Thymus (tissue), 11 donors: ENCODE results near the gene ENKD1. TPM values are rescaled to one million over a fixed set of nuclear protein-coding genes. Genes with fewer than 3 reads are reported as not detected.

Source experiments
- DNase-seq, 9 donors: peaks; one replicate each; pipeline ENCODE4 v3.0.0-alpha.2; 2013; ENCODE audit warnings: low spot score in 9 of 9, low read depth in 6 of 9, missing footprints in 1 of 9
- H3K27ac ChIP-seq, 2 donors: one replicate each; pipeline ENCODE4 v1.5.1; 2013; ENCODE audit warnings: control low read depth in 1 of 2, low read depth in 1 of 2, low read length in 1 of 2, mild to moderate bottlenecking in 1 of 2, moderate library complexity in 1 of 2
- H3K27me3 ChIP-seq, 2 donors: one replicate each; pipeline ENCODE4 v1.5.1; 2013; ENCODE audit warnings: low read length in 1 of 2; ENCODE audit not compliant: control insufficient read depth in 2 of 2, insufficient read depth in 1 of 2
- H3K36me3 ChIP-seq, 2 donors: one replicate each; pipeline ENCODE4 v1.5.1; 2013; ENCODE audit warnings: low read length in 1 of 2, mild to moderate bottlenecking in 1 of 2, moderate library complexity in 1 of 2; ENCODE audit not compliant: control insufficient read depth in 2 of 2, insufficient read depth in 2 of 2
- H3K4me1 ChIP-seq, 2 donors: one replicate each; pipeline ENCODE4 v1.5.1; 2013; ENCODE audit warnings: low read length in 2 of 2; ENCODE audit not compliant: control insufficient read depth in 2 of 2, insufficient read depth in 2 of 2
- H3K4me3 ChIP-seq, 2 donors: one replicate each; pipeline ENCODE4 v1.5.1; 2013; ENCODE audit warnings: low read length in 2 of 2, control low read depth in 1 of 2, mild to moderate bottlenecking in 1 of 2
- H3K9me3 ChIP-seq, 2 donors: one replicate each; pipeline ENCODE4 v1.5.1; 2013; ENCODE audit warnings: low read length in 1 of 2, mild to moderate bottlenecking in 1 of 2; ENCODE audit not compliant: control insufficient read depth in 2 of 2, insufficient read depth in 1 of 2
- WGBS: extraction: QIAGEN DNeasy Blood & Tissue Kit; methylation state at CpG from one replicate; pipeline ENCODE4 v1.1.7; 2013; 5-methylcytosine and 5-hydroxymethylcytosine counted together
- polyA plus RNA-seq: library from polyadenylated mRNA; stranded (reverse); fragments of 200-250 nt; gene quantifications from one replicate; pipeline ENCODE4 v1.2.3, GENCODE V29; 2013
- total RNA-seq: library from RNA; stranded (reverse); fragments of 120-200 nt; gene quantifications from one replicate; pipeline ENCODE4 v1.2.4, GENCODE V29; 2013
- donor health status: healthy.

The ENKD1 gene
- total and polyA plus RNA-seq, 2 donors = 12.0 to 31.3 TPM

GRCh38 chr16:67636713-67637112 lies 29.8 kb downstream of the ENKD1 start:
- Histone ChIP-seq H3K27me3 (no peaks in the 10 kb centered on the region), H3K4me1 (no peaks in the 10 kb centered on the region), H3K27ac (no peak overlapping the region), H3K4me3 (no peak overlapping the region), H3K36me3 (peaks cover 71 to 78% of the 10 kb centered on the region in 2 donors), H3K9me3 (no peaks in the 10 kb centered on the region)
- DNase-seq = no peak
- WGBS = 96% methylated on average over 8 of the region's 8 CpGs

DNA sequence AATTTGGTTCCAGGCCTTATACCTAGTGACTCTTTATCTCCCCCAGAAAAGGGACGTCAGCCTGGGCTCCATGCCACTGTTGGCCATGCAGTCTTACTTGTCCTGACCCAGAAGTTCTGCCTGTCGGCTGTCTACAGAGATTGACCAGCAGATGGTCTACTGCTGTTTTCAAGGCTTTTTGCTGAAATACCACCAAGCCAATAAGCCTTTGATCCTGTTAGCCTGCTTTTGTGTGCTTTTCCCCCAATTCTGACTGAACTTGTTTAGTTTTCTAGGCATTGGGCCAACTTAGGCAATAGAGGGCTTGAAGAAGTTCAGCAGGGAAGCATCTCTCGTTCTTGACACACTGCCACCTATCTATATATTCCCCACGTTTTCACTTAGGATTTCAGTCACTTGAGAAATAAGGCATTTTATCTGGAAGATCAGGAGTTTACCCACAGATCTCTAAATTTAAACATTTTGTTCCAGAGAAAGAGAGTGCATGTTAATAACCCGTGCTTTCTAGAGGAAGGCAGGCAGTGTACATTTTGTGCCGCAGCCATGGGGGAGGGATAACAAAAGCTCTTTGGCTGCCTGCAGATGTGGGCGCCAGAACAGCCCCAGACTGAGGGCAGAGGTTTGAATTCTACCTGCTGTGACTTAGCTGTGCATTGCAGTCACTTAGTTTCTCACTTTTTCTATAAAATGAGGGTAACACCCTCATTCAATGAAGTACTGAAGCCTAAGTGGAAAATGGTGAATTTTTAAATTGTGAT lies 34.0 kb downstream of the ENKD1 start:
- H3K27me3 ChIP-seq = no peaks in the 10 kb centered on the region
- no peaks in the 10 kb centered on the region for H3K4me1 ChIP-seq
- no peak overlapping the region for H3K4me3 ChIP-seq
- WGBS = 95% methylated on average over 7 of the region's 7 CpGs
- no peak for DNase-seq
- H3K36me3 ChIP-seq = peaks cover 80 to 92% of the 10 kb centered on the region in 2 donors
- no peak overlapping the region for H3K27ac ChIP-seq
- no peaks in the 10 kb centered on the region for H3K9me3 ChIP-seq

GRCh38 chr16:67628216-67628615 lies 38.3 kb downstream of the ENKD1 start:
- WGBS = 98% methylated on average over 14 of the region's 14 CpGs
- DNase-seq = no peak

DNA sequence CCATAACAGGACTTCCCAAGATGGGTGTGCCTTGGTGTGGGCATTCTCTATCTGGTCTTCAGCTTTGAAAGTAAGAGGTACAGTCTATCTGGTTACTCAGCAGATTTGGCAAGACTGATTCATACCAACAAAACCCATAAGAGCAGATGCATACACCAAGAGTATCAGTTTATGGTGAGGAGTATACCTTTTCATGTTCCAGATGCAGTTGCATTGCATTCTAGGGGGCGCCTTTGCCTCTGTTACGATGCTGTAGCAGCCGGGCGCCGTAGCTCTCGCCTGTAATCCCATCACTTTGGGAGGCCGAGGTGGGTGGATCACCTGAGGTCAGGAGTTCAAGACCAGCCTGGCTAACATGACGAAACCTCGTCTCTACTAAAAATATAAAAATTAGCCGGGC lies 52.7 kb downstream of the ENKD1 start:
- WGBS = 98% methylated on average over 10 of the region's 10 CpGs

More at GRCh38 chr16:67628216-67628615, 38.3 kb downstream of the ENKD1 start:
- Histone ChIP-seq H3K27ac (no peak overlapping the region), H3K36me3 (peaks cover 91 to 92% of the 10 kb centered on the region in 2 donors), H3K4me1 (no peaks in the 10 kb centered on the region), H3K9me3 (no peaks in the 10 kb centered on the region), H3K4me3 (no peak overlapping the region), H3K27me3 (no peaks in the 10 kb centered on the region)

More for the DNA sequence above, 52.7 kb downstream of the ENKD1 start:
- peak in 3 of 9 donors; percentile 8 to 12 (median 8) for DNase-seq
- Histone ChIP-seq H3K4me3 (no peak overlapping the region), H3K27ac (no peak overlapping the region), H3K4me1 (no peaks in the 10 kb centered on the region), H3K9me3 (no peaks in the 10 kb centered on the region), H3K36me3 (peaks cover 44 to 82% of the 10 kb centered on the region in 2 donors), H3K27me3 (no peaks in the 10 kb centered on the region)

Other genes starting within 250 kb of the ENKD1 start
- gene HSD11B2, start 235.6 kb downstream of the ENKD1 start, total RNA-seq = 0.09 TPM
- 7.8 TPM for gene HSD11B2, start 235.6 kb downstream of the ENKD1 start, polyA plus RNA-seq
- 51.8 TPM for gene ATP6V0D1, start 185.6 kb downstream of the ENKD1 start, total RNA-seq
- 44.8 TPM for gene ATP6V0D1, start 185.6 kb downstream of the ENKD1 start, polyA plus RNA-seq
- gene AGRP, start 183.2 kb downstream of the ENKD1 start, total RNA-seq = 0.09 TPM
- 0.87 TPM for gene AGRP, start 183.2 kb downstream of the ENKD1 start, polyA plus RNA-seq
- gene RIPOR1, start 137.9 kb downstream of the ENKD1 start, total RNA-seq = 5.7 TPM
- gene RIPOR1, start 137.9 kb downstream of the ENKD1 start, polyA plus RNA-seq = 25.4 TPM
- gene CTCF, start 104.2 kb downstream of the ENKD1 start, total RNA-seq = 61.0 TPM
- 44.5 TPM for gene CTCF, start 104.2 kb downstream of the ENKD1 start, polyA plus RNA-seq
- 19.7 TPM for gene CARMIL2, start 21.6 kb downstream of the ENKD1 start, total RNA-seq
- 85.6 TPM for gene CARMIL2, start 21.6 kb downstream of the ENKD1 start, polyA plus RNA-seq
- gene ACD, start 6.5 kb downstream of the ENKD1 start, total RNA-seq = 15.3 TPM
- gene ACD, start 6.5 kb downstream of the ENKD1 start, polyA plus RNA-seq = 23.4 TPM
- gene PARD6A, start 5.8 kb downstream of the ENKD1 start, total RNA-seq = 4.6 TPM
- gene PARD6A, start 5.8 kb downstream of the ENKD1 start, polyA plus RNA-seq = 5.9 TPM
- gene C16orf86, start 64 bp upstream of the ENKD1 start, total RNA-seq = 5.3 TPM
- 9.4 TPM for gene C16orf86, start 64 bp upstream of the ENKD1 start, polyA plus RNA-seq
- gene GFOD2, start 52.6 kb upstream of the ENKD1 start, total RNA-seq = 10.2 TPM
- 11.3 TPM for gene GFOD2, start 52.6 kb upstream of the ENKD1 start, polyA plus RNA-seq
- gene RANBP10, start 139.8 kb upstream of the ENKD1 start, total RNA-seq = 3.7 TPM
- gene RANBP10, start 139.8 kb upstream of the ENKD1 start, polyA plus RNA-seq = 10.7 TPM
- gene TSNAXIP1, start 140.1 kb upstream of the ENKD1 start, total RNA-seq = 0.76 TPM
- gene TSNAXIP1, start 140.1 kb upstream of the ENKD1 start, polyA plus RNA-seq = 2.0 TPM
- 38.2 TPM for gene THAP11, start 175.6 kb upstream of the ENKD1 start, total RNA-seq
- gene THAP11, start 175.6 kb upstream of the ENKD1 start, polyA plus RNA-seq = 25.7 TPM
- 50.7 TPM for gene NUTF2, start 180.2 kb upstream of the ENKD1 start, total RNA-seq
- gene NUTF2, start 180.2 kb upstream of the ENKD1 start, polyA plus RNA-seq = 106 TPM
- gene CENPT, start 180.9 kb upstream of the ENKD1 start, total RNA-seq = 25.4 TPM
- 101 TPM for gene CENPT, start 180.9 kb upstream of the ENKD1 start, polyA plus RNA-seq
- gene EDC4, start 206.3 kb upstream of the ENKD1 start, total RNA-seq = 39.7 TPM
- gene EDC4, start 206.3 kb upstream of the ENKD1 start, polyA plus RNA-seq = 45.0 TPM
- gene NRN1L, start 218.1 kb upstream of the ENKD1 start, total RNA-seq = 0.28 TPM
- 5.6 TPM for gene NRN1L, start 218.1 kb upstream of the ENKD1 start, polyA plus RNA-seq
- gene PSKH1, start 226.5 kb upstream of the ENKD1 start, total RNA-seq = 8.8 TPM
- gene PSKH1, start 226.5 kb upstream of the ENKD1 start, polyA plus RNA-seq = 12.6 TPM